H1 (cell line): ENCODE results near the gene SLC2A3. TPM values are rescaled to one million over a fixed set of nuclear protein-coding genes. Genes with fewer than 3 reads are reported as not detected.

ENCODE experiments used
- CBX5 ChIP-seq: fragments of 300-800, 300-1000 bp; sonication (generic); IDR thresholded peaks from 2 replicates; pipeline ENCODE4 v1.7.1; 2016; ENCODE audit warnings: antibody characterized with exemption, low read length, low read depth
- CEBPB ChIP-seq: IDR thresholded peaks from 2 replicates; pipeline ENCODE4 v1.6.1; 2012; ENCODE audit warnings: low read depth, low read length
- CHD7 ChIP-seq: fragments of 300-600 bp; sonication (generic); IDR thresholded peaks from 2 replicates; pipeline ENCODE4 v1.7.1; 2012; ENCODE audit warnings: low read length, moderate library complexity, mild to moderate bottlenecking, inconsistent platforms; ENCODE audit not compliant: insufficient replicate concordance
- EP300 ChIP-seq, 2 experiments: IDR thresholded peaks; 1 replicate in 1 of 2; 2 replicates in 1 of 2; pipeline ENCODE4 v1.6.1; 2011 to 2012; ENCODE audit warnings: low read depth in 2 of 2, low read length in 2 of 2, mild to moderate bottlenecking in 2 of 2, borderline replicate concordance in 1 of 2, inconsistent platforms in 1 of 2, moderate library complexity in 1 of 2
- EZH2 ChIP-seq: fragments of 200-600 bp; sonication (generic); IDR thresholded peaks from 2 replicates; pipeline ENCODE4 v1.7.1; 2012; ENCODE audit warnings: low read depth, mild to moderate bottlenecking, moderate library complexity, low read length, inconsistent platforms; ENCODE audit not compliant: severe bottlenecking
- POLR2A ChIP-seq, 2 experiments: IDR thresholded peaks; 1 replicate in 1 of 2; 2 replicates in 1 of 2; pipeline ENCODE4 v1.6.1; 2011; ENCODE audit warnings: low read depth in 2 of 2, low read length in 2 of 2, mild to moderate bottlenecking in 2 of 2; ENCODE audit errors: control extremely low read depth in 1 of 2
- RFX5 ChIP-seq: IDR thresholded peaks from 2 replicates; pipeline ENCODE4 v1.6.1; 2011; ENCODE audit warnings: low read depth, low read length, improper control_type of control experiment, borderline replicate concordance
- SP2 ChIP-seq: IDR thresholded peaks from 2 replicates; pipeline ENCODE4 v1.6.1; 2012; ENCODE audit warnings: mild to moderate bottlenecking, low read length, inconsistent platforms
- polyA plus RNA-seq, 7 experiments: library from polyadenylated mRNA; depleted of rRNA in 3 of 7; stranded (reverse) in 5 of 7; unstranded in 2 of 7; fragments of >200 nt in 5 of 7; fragments of 200-250 nt in 2 of 7; gene quantifications; 1 replicate in 5 of 7; 2 replicates in 1 of 7; 4 replicates in 1 of 7; pipeline versions ENCODE4 v1.2.1 to v1.2.3, GENCODE V29; 2011 to 2013; ENCODE audit warnings: missing spikeins in 2 of 7, mixed read lengths in 2 of 7
- total RNA-seq: library from RNA; stranded (reverse); fragmentation: NEBNext Ultra II Directional; extraction: Animal tissue kit (Norgen Biotek cat#: 25700); gene quantifications from 2 replicates; pipeline ENCODE4 v1.2.1, GENCODE V29; 2021

SLC2A3 gene
- total and polyA plus RNA-seq, 2 of the 8 experiments (the other 6 are each of a cell fraction or from before 2014, with no cell fraction given) = 417 to 688 TPM

GRCh38 chr12:7872566-7873319 is 63.2 kb downstream of the SLC2A3 start, which contains the start of gene SLC2A14 (continued):
- TF ChIP-seq POLR2A (IDR thresholded peaks at IDR 0.05; ENCODE audit: control extremely low read depth in 1 of 2, low read depth in 2 of 2, low read length in 2 of 2) (no peak), CBX5 (no peak), SP2 (no peak), RFX5 (no peak), EP300 (IDR thresholded peaks at IDR 0.05; ENCODE audit: borderline replicate concordance in 1 of 2, low read depth in 2 of 2, low read length in 2 of 2) (no peak), CEBPB (no peak), CHD7 (no peak), EZH2 (no peak)
